Activated CD4-positive, alpha-beta T cell treated with anti-CD3 and anti-CD28 coated beads for 1 hour (primary cell): ENCODE measurements around the gene C3orf80.
"Not testable (repeated sequence)": the region's sequence is repeated elsewhere in the genome, so short reads cannot be mapped to it uniquely, and the experiment has no call there.

Source experiments
- DNase-seq: peaks from one replicate; pipeline ENCODE4 v3.0.0-alpha.2; 2020

Gene C3orf80

DNA sequence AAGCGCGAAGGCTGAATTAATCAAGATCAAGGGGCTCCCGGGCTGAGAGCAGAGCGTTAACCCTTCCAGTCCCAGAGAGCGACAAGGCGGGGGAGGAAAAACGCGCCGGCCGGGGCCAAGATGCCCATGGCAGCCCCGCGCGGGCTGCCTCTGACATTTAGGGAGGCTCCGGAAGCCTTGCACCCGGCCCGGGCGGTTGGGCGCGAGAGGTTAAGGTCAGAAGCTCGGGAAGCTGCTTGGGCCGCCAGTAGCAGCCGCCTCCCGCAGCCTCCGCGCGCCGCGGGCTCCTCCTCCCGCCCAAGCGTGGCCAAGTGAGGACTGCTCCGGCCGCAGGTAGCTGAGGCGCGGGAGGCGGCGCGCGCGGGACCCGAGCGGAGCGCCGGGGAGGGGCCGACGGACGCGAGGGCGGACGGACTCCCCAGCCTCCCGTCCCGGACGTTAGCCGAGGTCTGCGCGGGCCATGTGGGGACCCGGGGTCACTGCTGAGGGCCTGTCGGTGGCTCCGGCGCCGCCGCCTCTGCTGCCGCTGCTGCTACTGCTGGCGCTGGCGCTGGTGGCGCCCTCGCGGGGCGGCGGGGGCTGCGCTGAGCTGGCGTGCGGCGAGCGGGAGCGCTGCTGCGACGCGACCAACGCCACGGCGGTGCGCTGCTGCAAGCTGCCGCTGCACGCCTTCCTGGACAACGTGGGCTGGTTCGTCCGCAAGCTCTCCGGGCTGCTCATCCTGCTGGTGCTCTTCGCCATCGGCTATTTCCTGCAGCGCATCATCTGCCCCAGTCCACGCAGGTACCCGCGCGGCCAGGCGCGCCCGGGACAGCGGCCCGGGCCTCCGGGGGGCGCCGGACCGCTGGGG, at the start of gene C3orf80:
C3orf80 (plus strand) TSS at position 247 of the 850 bp plus-strand sequence; CDS start at position 461, 214 bp downstream.
- DNase-seq: no peak

DNA sequence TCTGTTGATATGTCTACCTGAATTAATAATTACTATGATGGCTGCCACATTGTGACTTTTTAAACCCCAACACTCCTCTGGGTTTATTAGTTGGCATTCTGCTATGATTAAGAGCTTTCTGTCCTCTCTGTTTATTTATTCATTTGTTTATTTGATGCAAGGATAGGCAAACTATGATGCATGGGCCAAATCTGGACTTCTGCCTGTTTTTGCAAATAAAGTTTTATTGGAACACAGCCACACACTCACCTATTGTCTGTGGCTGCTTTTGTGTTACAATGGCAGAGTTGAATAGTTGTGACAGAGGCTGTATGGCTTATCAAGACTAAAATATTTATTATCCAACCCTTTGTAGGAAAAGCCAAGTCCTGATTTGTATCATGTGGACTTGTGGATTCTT, 48.3 kb upstream of the C3orf80 start:
- DNase-seq: no peak

DNA sequence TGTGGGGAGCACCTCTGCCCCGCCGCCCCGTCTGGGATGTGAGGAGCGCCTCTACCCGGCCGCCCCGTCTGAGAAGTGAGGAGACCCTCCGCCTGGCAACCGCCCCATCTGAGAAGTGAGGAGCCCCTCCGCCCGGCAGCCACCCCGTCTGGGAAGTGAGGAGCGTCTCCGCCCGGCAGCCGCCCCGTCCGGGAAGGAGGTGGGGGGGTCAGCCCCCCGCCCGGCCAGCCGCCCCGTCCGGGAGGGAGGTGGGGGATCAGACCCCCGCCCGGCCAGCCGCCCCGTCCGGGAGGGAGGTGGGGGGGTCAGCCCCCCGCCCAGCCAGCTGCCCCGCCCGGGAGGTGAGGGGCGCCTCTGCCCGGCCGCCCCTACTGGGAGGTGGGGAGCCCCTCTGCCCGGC, 46.6 kb upstream of the C3orf80 start:
- not testable (repeated sequence) for DNase-seq

DNA sequence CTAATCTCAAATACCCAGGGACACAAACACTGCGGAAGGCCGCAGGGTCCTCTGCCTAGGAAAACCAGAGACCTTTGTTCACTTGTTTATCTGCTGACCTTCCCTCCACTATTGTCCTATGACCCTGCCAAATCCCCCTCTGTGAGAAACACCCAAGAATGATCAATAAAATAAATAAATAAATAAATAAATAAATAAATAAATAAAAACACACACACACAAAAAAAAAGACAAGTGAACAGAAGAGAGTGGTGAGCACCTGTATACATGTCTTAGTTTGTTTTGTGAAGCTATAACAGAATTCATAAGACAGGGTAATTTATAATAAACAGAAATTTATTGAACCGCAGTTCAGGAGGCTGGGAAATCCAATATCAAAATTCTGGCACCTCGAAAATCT, 45.8 kb upstream of the C3orf80 start:
- not testable (repeated sequence) for DNase-seq

DNA sequence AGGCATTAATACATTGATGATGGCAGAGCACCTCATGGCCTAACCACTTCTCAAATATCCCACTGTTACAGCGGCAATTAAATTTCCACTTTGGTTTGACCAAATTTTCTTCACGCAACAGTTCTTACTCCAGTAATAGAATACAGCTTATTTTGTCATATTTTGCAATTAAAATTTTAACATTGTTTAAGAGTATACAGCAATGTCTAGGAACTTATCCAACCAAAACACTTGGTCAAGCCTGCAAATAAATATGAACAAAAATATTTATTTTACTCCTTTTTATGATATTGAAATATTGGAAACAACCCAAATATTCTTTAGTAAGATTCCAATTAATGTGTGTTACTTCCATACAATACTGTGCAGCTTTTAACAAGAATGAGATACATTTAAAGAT, 45.3 kb upstream of the C3orf80 start:
- no peak for DNase-seq

DNA sequence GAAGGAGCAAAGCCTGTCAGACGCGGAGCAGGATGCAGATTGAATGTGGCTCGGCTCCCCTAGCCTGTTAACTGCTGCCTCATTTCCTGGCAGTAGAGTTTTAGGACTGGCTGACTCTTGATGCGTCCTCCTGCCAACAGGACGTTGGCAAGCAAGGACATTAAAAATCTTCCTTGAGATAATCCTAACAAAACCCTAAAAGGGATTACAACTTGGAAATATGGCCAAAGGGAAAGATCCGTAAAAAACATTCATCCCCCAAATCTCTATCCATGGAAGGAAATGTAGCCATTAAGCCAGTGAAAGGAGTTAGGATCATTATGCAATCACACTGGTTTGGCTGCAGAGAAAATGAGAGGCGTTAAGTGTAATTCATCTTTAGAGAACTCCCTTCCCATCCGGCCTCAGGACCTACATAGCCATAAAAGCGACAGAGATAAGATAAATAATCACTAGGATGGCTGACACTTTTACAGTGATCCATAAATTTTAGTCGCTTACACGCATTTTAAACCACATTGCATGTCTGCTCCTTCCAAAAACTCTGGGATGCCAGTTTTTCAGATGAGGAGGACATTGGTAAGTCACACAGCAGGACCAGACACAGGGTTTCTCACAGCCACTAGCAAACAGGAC, 44.5 kb upstream of the C3orf80 start:
- no peak for DNase-seq

DNA sequence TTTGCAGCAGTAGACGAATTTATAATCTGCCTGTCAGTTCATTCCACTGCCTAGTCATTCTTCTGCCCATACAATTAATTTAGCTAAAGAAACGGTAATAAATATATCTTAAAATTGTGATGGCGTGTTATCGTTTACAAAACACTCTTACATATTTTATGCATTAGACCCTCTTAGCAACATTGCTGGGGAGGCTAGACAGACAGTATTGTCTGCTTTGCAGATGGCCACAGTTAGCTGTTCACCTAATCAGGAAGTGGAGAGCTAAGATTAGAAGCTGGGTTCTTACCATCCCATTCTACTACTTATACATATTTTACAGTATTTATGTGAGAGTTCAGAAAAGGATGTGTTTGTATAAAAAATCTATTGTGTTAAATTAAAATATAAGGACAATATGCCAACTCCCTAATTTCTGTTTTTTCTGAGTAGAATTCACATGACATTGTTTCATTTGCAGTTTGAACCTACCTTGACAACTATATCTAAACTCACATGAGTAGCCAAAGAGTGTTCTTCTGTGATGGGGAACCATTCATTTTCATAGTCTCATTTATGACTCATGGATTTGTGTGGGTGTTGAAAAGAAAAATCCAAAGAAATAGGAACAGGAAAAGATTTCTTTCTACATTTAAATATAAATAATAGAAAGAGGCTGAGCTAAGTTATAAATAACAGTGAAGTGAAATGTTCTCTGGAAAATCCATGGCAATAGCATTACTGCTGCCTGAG, 41.7 kb upstream of the C3orf80 start:
- no peak for DNase-seq

DNA sequence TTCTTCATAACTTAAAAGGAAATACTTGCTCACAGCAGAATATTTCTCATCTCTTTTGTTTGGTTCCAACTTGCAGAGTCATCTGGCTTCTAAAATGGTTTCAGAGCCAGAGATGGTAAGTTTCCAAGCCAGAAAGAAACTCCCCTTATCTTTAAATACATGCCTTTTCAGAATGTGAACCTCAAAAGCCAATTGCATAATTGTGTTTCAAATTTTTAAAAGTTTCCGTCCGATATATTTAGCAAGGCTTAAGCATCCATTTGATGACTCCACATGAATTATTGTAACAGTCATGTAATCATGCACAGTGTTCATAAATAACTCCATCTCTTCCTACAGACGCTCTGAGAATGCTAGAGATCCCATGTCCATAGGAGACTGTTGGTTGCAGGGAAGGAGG, 40.6 kb upstream of the C3orf80 start:
- DNase-seq: no peak

DNA sequence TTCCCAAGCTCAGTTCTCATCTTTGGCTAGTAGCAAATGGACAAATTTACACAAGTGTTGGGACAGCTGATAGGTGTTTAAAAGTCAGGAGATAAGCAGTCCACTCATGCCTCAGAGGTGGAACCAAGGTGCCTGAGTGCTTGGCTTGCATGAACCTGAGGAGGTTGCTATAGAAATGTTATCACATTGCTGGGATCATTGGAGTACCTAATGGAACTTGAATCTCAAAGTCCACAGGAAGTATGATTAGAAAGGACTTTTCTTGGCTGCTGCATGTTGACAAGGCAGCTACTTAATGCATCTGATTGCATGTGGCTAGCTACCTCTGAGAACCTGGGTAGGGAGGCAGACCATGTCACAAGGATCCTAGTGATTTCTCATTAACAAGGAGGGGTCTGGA, 39.5 kb upstream of the C3orf80 start:
- DNase-seq: no peak

DNA sequence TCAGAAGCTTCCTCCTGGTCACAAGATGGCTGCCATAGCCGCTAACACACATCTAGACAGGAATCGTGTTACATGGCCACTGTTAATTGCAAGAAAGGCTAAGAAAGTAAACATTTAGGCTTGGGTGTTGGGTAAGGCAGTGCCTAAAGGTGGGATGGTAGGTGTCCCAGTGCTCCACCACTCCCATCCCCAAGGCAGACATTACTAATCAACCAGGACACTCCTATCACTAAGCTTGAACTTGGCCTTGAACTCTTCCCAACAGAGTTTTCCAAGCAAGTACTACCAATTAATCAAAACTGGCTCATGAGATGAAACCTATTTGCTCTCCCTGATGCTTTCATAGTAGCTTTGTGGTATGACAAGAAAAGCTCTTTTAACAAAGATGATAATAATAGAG, 37.9 kb upstream of the C3orf80 start:
- DNase-seq: no peak

DNA sequence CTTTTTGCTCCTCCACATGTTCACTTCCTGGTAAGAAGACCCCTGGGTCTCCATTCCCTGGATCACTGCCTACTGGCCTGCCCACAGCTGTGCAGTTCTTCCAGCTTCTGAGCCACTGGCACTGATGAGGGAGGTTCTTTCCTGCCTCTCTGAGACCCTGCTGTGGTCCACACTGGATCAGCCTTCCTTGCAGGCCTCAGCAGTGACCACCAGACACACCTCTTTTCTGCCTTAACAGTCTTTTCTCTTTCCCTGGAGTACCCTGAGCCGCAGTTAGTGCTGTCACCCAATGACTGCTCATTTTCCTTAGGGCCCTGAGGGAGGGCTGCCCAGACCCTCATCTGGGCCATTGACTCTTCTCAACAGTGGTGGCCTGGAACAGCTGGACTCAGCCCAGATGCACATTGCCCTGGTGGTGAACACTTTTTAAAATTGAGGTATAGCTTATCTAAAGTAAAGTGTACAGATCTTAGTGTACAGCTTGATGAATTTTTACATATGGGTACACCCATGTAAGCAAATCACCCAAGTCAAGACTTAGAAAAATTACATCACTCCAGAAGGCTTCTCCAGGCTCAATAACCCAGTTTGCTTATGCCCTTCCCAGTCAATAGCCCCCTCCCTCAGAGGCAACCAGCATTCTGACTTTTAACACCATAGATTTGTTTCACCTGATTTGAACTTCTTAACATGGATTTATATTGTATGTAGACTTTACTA, 32.8 kb upstream of the C3orf80 start:
- no peak for DNase-seq

DNA sequence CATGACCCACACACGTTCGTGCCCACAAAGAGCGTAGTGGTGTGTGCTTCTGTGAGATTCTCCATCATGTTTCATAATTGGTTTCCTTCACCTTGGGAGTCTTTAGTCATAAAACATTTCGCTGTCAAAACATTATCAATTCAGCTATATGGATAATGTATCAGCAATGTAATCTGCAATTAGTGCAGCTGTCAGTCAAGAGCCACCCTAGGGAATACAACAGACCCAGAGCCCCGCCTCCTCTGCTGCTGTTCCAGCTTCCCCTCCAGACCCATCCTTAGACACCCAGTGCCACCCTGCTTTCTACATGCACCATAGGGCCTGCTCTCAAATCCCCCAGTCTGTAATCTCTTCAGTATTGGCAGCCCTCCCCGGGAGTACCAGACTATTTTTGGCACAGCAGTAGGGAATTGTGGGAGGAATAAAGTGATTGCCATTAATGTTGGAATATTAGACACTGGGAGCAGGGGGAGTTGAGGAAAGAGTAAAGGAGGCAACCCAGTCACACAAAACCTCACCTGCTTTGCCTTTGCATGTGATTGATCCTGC, 31.5 kb upstream of the C3orf80 start:
- no peak for DNase-seq

DNA sequence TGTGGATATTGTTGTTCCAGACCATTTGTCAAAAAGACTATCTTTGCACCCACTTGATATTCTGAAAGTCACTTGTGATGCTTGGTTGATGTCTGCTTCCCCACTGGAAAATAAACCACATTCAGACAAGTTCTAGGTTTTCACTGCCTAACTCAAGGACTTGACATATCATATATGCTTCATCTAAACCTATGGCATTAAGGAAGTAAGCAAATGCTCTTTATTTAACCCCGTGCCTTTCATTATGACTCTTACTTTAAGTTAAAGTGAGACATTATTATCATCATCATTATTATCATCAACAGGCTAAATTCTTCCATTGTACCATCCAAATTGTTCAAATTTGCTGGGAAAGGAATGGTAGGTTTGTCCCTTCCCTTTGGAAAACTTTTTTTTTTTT, 30.8 kb upstream of the C3orf80 start:
- no peak for DNase-seq

DNA sequence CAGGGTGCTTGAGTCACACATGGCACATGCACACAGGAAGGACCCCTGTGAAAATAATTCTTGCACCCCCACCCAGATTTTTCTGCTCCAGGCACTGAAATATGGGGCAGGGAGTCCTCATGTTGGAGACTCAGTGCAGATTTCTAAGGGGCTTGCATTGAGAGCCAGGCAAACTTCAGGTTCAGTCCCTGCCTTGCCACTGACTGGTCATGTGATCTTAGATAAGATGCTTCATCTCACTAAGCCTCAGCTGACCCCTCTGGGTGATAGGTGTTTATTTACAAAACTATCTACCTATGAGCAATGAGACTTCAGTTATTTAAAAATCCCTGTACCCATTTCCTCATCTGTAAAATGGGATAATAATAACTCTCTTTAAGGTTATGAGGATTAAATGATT, 30.1 kb upstream of the C3orf80 start:
- no peak for DNase-seq

DNA sequence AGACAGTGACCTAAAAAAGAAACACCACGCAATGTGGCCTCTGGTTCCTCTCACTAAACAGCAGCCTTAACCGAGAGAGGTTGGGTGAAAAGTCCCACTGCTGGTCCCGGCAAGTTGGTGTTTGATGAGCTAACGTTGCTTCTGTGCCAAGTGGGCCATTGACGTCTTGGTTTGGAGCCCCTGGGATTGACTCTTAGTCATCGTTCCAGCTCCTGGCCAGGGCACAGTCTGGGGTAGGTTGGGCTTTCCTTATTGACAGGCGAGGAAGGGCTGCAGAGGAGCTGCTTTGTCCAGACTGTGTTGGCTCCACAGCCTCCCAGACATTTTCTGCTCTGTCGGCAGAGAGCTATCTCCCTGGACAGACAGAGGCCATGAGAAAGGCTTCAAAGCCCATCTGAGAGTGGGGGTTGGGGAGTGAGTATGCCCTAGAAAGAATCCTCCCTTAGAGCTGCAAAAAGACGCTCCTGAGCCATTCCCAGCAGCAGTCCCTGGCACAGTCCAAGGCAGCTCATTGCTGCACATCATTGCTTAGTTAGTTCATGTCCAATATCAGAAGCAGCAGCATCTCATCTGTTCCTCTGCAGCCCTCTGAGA, 28.6 kb upstream of the C3orf80 start:
- no peak for DNase-seq

DNA sequence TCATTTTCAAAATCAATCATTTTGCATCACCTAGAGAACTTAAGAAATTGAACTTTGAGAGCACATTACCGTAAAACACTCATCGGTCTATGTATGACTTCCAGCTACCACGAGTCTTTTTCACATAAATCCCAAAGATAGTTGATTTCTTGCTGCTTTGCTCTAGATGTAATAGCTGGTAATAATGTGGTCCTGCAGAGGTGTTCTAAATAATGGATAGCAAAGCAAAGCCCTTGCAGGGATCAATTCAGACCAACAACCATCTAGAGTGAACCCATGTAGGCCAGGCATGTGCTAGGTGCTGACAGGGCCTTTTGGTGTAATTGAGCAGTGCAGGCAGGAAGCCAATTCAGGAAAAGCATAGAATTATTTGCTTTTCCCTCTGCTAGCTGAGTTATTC, 26.1 kb upstream of the C3orf80 start:
- no peak for DNase-seq

DNA sequence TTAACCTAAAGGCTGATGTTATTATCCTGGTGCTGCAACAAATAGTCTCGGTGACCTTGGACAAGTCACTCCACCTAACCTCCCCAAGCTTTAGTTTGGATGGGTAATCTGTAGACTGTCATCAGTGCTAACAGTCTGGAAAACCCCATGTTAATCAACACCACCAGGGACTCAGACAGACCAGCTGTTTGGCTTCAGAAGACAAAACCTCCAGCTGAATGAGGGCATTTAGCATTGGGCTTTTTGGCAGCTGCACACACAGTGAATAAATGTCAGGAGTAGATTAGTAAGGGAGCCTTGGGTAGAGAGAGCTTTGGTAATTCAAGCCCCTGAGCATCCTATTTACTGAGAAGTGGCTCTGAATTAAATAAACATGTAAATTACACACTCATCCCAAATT, 24.9 kb upstream of the C3orf80 start:
- no peak for DNase-seq

DNA sequence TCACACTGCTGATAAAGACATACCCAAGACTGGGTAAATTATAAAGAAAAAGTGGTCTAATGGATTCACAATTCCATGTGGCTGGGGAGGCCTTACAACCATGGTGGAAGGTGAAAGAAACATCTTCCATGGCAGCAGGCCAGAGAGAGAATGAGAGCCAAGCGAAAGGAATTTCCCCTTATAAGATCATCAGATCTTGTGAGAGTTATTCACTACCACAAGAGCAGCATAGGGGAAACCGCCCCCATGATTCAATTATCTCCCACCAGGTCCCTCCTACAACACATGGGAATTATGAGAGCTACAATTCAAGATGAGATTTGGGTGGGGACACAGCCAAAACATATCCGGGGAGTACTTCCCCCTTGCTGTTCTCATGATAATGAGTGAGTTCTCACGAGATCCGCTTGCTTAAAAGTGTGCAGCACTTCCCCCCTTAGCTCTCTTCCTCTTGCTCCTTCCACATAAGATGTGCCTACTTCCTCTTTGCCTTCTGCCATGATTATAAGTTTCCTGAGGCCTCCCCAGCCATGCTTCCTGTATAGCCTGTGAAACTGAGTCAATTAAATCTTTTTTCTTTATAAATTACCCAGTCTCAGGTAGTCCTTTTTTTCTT, 20.7 kb upstream of the C3orf80 start:
- not testable (repeated sequence) for DNase-seq

DNA sequence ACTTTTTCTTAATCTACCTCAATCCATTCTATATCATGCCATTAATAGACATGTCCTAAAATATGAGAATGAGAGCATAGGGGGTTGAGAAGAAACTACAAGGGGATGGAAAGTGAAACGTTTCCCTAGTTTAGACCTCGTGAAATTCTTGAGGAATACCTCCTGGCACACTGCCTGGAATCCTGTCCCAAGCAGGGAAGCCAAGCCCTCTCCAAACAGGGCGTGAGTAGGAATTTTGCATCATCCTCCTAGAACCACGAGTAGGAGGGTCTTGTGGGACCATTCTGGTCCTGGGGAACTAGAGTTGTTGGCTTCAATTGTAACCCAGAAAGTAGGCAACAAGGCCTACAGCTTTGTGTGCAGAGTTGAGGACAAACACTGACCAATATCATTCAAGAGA, 19.6 kb upstream of the C3orf80 start:
- DNase-seq: no peak

DNA sequence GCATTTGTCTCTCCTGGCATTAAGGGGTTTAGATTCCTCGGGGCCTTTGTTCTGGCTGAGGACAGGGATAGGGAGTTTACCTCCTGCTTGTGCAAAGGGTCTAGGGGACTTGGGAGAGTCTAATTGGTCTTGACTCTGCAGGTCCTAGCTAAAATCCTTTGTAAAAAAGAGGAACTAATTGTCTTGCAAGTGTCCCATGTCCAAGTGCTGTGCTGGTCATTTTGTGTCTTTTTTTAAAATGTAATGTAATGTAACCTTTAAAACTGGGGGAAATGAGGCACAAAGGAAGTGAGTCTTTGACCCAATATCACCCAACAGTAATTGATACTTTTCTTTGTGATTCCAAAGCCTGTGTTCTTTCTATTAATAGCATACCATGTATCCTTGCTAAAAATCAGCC, 14.9 kb upstream of the C3orf80 start:
- DNase-seq: no peak

DNA sequence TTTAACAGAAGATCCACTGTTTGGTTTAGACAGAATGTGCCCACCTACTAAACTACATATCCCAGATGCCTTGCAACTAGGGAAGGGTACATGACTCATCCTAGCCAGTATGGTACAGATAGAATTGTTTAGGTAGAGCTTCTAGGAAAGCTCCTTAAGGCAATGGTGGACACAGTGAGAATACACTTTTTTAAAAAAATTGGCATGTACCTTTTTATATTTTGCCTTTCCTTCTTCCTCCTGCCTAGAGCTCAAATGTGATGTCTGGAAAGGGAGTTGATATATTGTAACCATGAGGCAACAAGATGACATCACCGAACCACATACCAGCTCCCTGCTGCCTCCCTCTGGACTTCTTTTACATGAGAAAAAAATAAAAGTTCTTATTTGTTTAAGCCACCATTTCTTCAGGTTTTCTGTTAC, 14.4 kb upstream of the C3orf80 start:
- DNase-seq: no peak

DNA sequence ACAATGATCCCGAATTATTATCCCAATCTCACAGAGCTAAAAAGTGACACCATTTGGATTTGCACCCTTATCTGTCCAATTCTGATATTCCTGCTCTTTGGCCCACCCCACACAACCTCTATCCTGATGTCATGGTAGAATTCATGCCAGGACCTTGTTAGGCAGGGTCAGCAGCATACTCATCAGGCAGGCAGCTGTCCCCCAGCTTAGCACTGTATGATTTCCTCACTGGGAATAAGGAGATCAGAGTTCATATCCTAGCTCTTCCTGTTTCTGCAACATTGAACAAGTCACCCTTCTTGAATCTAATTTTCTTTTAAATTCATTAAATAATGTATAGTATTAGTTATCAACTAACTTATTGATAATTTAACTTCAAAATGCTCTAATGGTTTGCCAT, 12.0 kb upstream of the C3orf80 start:
- no peak for DNase-seq
